ENCODE measurements around the gene SLC45A3.

SLC45A3 gene

DNA sequence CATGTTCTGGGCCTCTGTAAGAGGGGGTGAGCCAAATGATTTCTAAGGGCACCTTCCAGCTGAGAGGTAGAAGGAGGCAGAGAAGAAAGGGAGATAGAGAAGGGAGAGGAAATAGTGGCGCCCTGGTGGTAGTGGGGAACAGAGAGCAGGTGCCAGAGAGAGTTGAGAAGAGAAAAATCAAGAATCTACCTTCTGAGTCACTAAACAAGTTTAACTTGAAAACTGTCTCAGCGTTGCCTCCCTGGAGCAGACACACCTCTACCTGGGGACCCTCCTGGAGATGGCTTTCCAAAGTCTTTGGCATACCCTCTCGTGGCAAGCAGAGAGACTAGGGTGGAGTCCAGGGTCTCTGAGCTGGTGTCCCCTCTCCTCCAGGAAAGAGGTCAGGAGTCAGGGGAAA, 1.1 kb upstream of the SLC45A3 start:
- TF ChIP-seq POLR2AphosphoS5 (IDR thresholded peaks at IDR 0.05; ENCODE audit: low read depth, low read length), result no peak
- no peak for TF ChIP-seq SIN3A (IDR thresholded peaks at IDR 0.05; ENCODE audit: borderline replicate concordance, insufficient read depth, low read length)
- TF ChIP-seq, protein P1, sequence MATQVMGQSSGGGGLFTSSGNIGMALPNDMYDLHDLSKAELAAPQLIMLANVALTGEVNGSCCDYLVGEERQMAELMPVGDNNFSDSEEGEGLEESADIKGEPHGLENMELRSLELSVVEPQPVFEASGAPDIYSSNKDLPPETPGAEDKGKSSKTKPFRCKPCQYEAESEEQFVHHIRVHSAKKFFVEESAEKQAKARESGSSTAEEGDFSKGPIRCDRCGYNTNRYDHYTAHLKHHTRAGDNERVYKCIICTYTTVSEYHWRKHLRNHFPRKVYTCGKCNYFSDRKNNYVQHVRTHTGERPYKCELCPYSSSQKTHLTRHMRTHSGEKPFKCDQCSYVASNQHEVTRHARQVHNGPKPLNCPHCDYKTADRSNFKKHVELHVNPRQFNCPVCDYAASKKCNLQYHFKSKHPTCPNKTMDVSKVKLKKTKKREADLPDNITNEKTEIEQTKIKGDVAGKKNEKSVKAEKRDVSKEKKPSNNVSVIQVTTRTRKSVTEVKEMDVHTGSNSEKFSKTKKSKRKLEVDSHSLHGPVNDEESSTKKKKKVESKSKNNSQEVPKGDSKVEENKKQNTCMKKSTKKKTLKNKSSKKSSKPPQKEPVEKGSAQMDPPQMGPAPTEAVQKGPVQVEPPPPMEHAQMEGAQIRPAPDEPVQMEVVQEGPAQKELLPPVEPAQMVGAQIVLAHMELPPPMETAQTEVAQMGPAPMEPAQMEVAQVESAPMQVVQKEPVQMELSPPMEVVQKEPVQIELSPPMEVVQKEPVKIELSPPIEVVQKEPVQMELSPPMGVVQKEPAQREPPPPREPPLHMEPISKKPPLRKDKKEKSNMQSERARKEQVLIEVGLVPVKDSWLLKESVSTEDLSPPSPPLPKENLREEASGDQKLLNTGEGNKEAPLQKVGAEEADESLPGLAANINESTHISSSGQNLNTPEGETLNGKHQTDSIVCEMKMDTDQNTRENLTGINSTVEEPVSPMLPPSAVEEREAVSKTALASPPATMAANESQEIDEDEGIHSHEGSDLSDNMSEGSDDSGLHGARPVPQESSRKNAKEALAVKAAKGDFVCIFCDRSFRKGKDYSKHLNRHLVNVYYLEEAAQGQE (IDR thresholded peaks at IDR 0.05; ENCODE audit: insufficient read depth in 1 of 2, low read depth in 2 of 2, low read length in 2 of 2), result no peak
- no peak for TF ChIP-seq FOXP2 (optimal IDR thresholded peaks at IDR 0.05; ENCODE audit: borderline replicate concordance, extremely low read depth, extremely low read length, insufficient read depth)
- no peak for TF ChIP-seq TAF1 (IDR thresholded peaks at IDR 0.05; ENCODE audit: borderline replicate concordance, insufficient read depth, low read length)

DNA sequence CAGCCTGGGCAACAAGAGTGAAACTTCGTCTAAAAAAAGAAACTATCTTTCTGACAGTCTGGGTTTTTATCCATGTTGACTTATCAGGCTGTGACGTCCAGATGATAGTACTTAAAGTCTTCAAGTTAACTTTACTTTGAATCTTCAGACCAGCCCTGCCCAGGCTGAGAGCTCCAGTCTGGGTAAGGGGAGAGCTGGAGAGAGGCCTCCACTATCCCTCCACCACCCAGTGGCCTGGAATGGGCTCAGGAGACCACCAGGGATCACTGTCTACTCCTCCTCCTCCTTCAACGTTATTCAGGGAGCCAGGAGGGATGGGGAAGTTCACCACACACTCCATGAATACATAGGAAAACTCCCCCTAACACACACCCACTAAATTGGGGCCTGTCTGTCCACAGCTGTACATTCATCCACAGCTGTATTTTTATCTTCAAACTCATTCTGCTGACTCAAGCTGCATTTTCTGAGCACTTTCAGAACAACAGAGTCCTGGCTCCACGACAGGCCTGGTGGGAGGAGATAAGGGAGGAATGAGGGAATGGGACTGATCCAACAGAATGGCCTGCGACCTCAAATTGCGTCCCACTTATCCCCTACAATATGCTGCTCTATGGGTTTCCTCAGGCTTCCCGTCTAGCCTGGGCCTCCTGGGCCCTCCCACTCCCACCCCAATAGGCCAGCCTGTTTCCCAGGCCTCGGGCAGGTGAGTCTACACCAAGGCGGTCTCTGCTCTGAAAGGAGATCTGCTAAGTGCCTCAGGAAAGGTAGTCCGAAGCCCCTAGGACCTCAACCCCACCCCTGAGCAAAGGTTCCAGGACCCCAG, 1.8 kb downstream of the SLC45A3 start:
- TF ChIP-seq, protein P1 (IDR thresholded peaks at IDR 0.05; ENCODE audit: insufficient read depth in 1 of 2, low read depth in 2 of 2, low read length in 2 of 2), result no peak
- TF ChIP-seq POLR2AphosphoS5 (IDR thresholded peaks at IDR 0.05; ENCODE audit: low read depth, low read length) (no peak), TAF1 (IDR thresholded peaks at IDR 0.05; ENCODE audit: borderline replicate concordance, insufficient read depth, low read length) (no peak), SIN3A (IDR thresholded peaks at IDR 0.05; ENCODE audit: borderline replicate concordance, insufficient read depth, low read length) (no peak), FOXP2 (optimal IDR thresholded peaks at IDR 0.05; ENCODE audit: borderline replicate concordance, extremely low read depth, extremely low read length, insufficient read depth) (no peak)

GRCh38 chr1:205677167-205677566, 3.1 kb downstream of the SLC45A3 start:
- no peak for TF ChIP-seq POLR2AphosphoS5 (IDR thresholded peaks at IDR 0.05; ENCODE audit: low read depth, low read length)
- TF ChIP-seq FOXP2 (optimal IDR thresholded peaks at IDR 0.05; ENCODE audit: borderline replicate concordance, extremely low read depth, extremely low read length, insufficient read depth), result no peak
- no peak for TF ChIP-seq SIN3A (IDR thresholded peaks at IDR 0.05; ENCODE audit: borderline replicate concordance, insufficient read depth, low read length)
- TF ChIP-seq TAF1 (IDR thresholded peaks at IDR 0.05; ENCODE audit: borderline replicate concordance, insufficient read depth, low read length), result no peak
- TF ChIP-seq, protein P1 (IDR thresholded peaks at IDR 0.05; ENCODE audit: insufficient read depth in 1 of 2, low read depth in 2 of 2, low read length in 2 of 2), result no peak

- TF ChIP-seq FOXP2 (optimal IDR thresholded peaks at IDR 0.05; ENCODE audit: borderline replicate concordance, extremely low read depth, extremely low read length, insufficient read depth) (no peak), TAF1 (IDR thresholded peaks at IDR 0.05; ENCODE audit: borderline replicate concordance, insufficient read depth, low read length) (no peak), POLR2AphosphoS5 (IDR thresholded peaks at IDR 0.05; ENCODE audit: low read depth, low read length) (no peak), SIN3A (IDR thresholded peaks at IDR 0.05; ENCODE audit: borderline replicate concordance, insufficient read depth, low read length) (no peak)
- TF ChIP-seq, protein P1 (IDR thresholded peaks at IDR 0.05; ENCODE audit: insufficient read depth in 1 of 2, low read depth in 2 of 2, low read length in 2 of 2), result no peak
These were observed 3.7 kb downstream of the SLC45A3 start for GRCh38 chr1:205676597-205676996.
